ENCODE data around the gene IL1A. TPM values are rescaled to one million over a fixed set of nuclear protein-coding genes. Genes with fewer than 3 reads are reported as not detected.

IL1A gene
- total RNA-seq, 1 donor from 2014 or later: 2.4 TPM

DNA sequence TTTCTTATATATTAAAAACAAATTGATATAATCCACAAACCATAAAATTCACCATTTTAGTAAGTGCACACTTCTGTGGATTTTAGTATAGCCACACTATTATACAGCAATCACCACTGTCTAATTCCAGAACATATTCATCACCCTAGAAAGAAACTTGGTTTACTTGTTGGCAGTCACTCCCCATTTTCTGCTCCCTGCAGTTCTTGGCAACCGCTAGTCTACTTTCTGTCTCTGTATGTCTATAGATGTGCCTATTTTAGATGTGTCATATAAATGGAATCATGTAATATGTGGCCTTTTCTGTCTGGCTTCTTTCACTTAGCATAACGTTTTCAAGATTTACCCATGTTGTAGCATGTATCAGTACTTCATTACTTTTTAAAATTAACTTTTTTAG is 25.6 kb downstream of the IL1A start:
- Histone ChIP-seq H3K27me3 (ENCODE audit: control insufficient read depth, insufficient read depth, low read length) (no peaks in the 10 kb centered on the region), H3K4me3 (ENCODE audit: low read depth, low read length) (no peak overlapping the region), H3K36me3 (ENCODE audit: control insufficient read depth, insufficient read depth, low read length) (no peaks in the 10 kb centered on the region)
- no peak for DNase-seq (ENCODE audit: low read depth)
- TF ChIP-seq, protein P1, sequence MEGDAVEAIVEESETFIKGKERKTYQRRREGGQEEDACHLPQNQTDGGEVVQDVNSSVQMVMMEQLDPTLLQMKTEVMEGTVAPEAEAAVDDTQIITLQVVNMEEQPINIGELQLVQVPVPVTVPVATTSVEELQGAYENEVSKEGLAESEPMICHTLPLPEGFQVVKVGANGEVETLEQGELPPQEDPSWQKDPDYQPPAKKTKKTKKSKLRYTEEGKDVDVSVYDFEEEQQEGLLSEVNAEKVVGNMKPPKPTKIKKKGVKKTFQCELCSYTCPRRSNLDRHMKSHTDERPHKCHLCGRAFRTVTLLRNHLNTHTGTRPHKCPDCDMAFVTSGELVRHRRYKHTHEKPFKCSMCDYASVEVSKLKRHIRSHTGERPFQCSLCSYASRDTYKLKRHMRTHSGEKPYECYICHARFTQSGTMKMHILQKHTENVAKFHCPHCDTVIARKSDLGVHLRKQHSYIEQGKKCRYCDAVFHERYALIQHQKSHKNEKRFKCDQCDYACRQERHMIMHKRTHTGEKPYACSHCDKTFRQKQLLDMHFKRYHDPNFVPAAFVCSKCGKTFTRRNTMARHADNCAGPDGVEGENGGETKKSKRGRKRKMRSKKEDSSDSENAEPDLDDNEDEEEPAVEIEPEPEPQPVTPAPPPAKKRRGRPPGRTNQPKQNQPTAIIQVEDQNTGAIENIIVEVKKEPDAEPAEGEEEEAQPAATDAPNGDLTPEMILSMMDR (IDR thresholded peaks at IDR 0.05; ENCODE audit: insufficient read depth, low read length, poor library complexity, severe bottlenecking): no peak

DNA sequence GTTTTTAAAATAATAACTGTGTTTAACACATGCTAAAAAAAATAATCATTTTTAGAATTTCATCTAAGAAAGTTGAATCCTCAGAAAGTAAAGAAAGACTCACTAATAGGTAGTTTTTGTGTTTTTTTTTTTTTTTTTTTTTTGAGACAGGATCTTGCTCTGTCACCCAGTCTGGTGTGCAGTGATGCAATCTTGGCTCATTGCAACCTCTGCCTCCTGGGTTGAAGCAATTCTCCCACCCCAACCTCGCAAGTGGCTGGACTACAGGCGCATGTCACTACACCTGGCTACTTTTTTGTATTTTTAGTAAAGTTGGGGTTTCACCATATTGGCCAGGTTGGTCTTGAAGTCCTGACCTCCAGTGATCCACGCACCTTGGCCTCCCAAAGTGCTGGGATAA is 27.0 kb downstream of the IL1A start:
- no peak for DNase-seq (ENCODE audit: low read depth)
- Histone ChIP-seq H3K4me3 (ENCODE audit: low read depth, low read length) (no peak overlapping the region), H3K36me3 (ENCODE audit: control insufficient read depth, insufficient read depth, low read length) (no peaks in the 10 kb centered on the region), H3K27me3 (ENCODE audit: control insufficient read depth, insufficient read depth, low read length) (no peaks in the 10 kb centered on the region)
- TF ChIP-seq, protein P1 (IDR thresholded peaks at IDR 0.05; ENCODE audit: insufficient read depth, low read length, poor library complexity, severe bottlenecking): no peak

DNA sequence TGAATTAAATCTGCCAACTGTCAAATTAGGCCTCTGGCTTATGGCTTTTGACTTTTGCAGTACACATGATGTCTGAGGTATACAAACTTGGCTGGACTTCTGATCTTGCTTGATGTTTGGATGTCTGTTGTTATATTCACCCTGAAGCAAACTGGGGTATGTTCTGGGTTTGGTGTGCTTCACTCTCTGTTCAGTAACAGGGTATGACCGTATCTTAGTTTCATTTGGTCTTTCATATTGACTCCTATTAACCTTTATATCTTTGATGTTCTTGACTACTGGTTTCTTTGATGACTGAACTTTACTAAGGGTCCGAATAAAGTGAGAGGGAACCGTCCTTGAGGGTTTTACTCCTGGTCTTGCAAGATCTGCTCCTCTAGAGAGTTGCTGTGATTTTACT is 28.1 kb downstream of the IL1A start:
- TF ChIP-seq, protein P1 (IDR thresholded peaks at IDR 0.05; ENCODE audit: insufficient read depth, low read length, poor library complexity, severe bottlenecking): no peak
- Histone ChIP-seq H3K36me3 (ENCODE audit: control insufficient read depth, insufficient read depth, low read length) (no peaks in the 10 kb centered on the region), H3K27me3 (ENCODE audit: control insufficient read depth, insufficient read depth, low read length) (no peaks in the 10 kb centered on the region), H3K4me3 (ENCODE audit: low read depth, low read length) (no peak overlapping the region)
- no peak for DNase-seq (ENCODE audit: low read depth)

DNA sequence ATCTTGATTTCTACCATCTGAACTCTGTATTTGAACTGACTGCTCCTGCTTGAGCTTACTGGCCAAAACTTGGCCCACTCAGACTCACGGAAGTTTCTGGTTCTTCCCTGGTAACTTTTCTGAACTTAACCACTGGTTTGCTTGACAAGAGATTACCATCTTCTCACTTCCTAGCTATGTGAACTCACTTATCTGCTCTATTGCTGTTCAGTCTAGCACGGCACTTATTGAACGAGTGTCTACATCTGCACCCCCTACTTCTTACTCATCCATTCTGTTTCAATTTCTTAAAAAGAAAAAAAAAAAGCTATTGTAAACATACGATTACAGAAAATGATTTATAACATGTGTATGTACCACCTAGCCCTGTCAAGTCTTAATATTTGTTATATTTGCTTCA is 28.8 kb downstream of the IL1A start:
- Histone ChIP-seq H3K4me3 (ENCODE audit: low read depth, low read length) (no peak overlapping the region), H3K36me3 (ENCODE audit: control insufficient read depth, insufficient read depth, low read length) (no peaks in the 10 kb centered on the region), H3K27me3 (ENCODE audit: control insufficient read depth, insufficient read depth, low read length) (no peaks in the 10 kb centered on the region)
- DNase-seq (ENCODE audit: low read depth): no peak
- TF ChIP-seq, protein P1 (IDR thresholded peaks at IDR 0.05; ENCODE audit: insufficient read depth, low read length, poor library complexity, severe bottlenecking): no peak

DNA sequence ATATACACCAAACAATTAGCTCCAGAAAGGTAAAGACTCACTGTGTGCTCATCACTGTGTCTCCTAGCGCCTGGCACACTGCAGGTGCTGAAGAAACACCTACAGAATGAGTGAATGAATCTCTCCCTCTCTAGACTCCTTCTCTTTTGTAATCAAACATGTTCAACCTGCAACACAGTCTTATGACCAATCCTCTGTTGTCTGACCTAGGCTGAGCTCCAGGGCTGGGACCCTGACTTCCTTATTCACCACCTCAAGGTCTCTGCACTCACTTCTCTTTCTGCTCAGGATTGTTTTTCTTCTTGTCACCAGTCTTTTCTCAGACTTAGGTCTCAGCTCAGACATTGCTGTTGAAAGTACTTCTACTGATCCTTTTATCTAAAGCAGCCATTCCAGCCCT is 29.7 kb downstream of the IL1A start:
- TF ChIP-seq, protein P1 (IDR thresholded peaks at IDR 0.05; ENCODE audit: insufficient read depth, low read length, poor library complexity, severe bottlenecking): no peak
- Histone ChIP-seq H3K27me3 (ENCODE audit: control insufficient read depth, insufficient read depth, low read length) (no peaks in the 10 kb centered on the region), H3K4me3 (ENCODE audit: low read depth, low read length) (no peak overlapping the region), H3K36me3 (ENCODE audit: control insufficient read depth, insufficient read depth, low read length) (no peaks in the 10 kb centered on the region)
- no peak for DNase-seq (ENCODE audit: low read depth)

DNA sequence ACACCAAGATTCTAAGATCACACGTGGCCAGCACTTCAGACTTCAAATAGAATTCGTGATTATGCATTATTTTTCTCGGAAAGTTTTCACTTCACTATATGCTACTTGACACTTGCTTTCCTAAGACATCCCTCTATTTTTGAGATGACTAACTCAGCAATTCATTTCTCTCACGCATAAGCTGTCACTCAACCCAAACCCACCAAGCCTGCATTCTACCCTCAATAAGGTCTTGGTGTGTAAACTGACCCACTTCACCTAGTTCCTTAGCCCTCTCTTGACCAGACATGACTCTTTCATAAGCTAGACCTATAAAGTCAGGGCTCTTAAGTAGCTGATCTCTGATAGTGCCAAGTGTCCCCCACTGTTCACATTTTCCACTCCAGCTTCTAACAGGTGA is 31.6 kb downstream of the IL1A start:
- Histone ChIP-seq H3K27me3 (ENCODE audit: control insufficient read depth, insufficient read depth, low read length) (no peaks in the 10 kb centered on the region), H3K36me3 (ENCODE audit: control insufficient read depth, insufficient read depth, low read length) (no peaks in the 10 kb centered on the region), H3K4me3 (ENCODE audit: low read depth, low read length) (no peak overlapping the region)
- TF ChIP-seq, protein P1 (IDR thresholded peaks at IDR 0.05; ENCODE audit: insufficient read depth, low read length, poor library complexity, severe bottlenecking): no peak
- DNase-seq (ENCODE audit: low read depth): no peak

Measured in kidney epithelial cell (primary cell).